Measurements from ENCODE around the gene ETFA.

The ETFA gene

DNA sequence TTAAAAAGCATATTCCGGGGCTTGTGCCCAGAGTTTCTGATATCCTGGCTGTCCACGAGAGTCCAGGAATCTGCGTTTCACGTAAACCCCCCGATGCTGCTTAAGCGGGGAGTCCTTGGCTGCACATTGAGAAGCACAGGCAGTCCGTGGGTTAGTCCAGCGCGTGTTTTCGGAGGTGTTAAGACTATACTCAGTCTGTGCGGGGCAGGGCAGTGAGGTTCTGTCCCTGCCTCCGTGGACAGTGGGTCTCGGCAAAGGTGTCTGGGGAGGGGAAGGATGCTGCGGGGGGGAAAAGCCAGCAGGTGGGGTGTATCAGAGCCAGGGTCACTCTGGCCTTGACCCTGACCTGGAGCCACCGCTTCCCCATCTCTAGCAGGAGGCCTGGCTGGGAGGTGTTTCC lies 145.3 kb downstream of the ETFA start:
- no peak for DNase-seq

Data from NCI-H1417 treated with DMSO at 0.1 percent for 48 hours (cell line).